Retina (tissue), 1 donor: ENCODE results near the gene FASTKD3.
A peak's percentile ranks its signal among the peaks of the same experiment; 100 is the strongest.
"Not testable (repeated sequence)": the region's sequence is repeated elsewhere in the genome, so short reads cannot be mapped to it uniquely, and the experiment has no call there.

Experiments used
- DNase-seq: peaks from one replicate; pipeline ENCODE4 v3.0.0-alpha.2; 2016

FASTKD3 gene

GRCh38 chr5:7868773-7869473 lies at the start of gene FASTKD3, which contains the start of gene MTRR:
Gene FASTKD3 (minus strand): TSS chr5:7869031. CDS start chr5:7868083, 948 bp downstream.
Gene MTRR (plus strand): TSS chr5:7869148. CDS start chr5:7870795, 1,647 bp downstream.
- DNase-seq: peak; percentile 95

DNA sequence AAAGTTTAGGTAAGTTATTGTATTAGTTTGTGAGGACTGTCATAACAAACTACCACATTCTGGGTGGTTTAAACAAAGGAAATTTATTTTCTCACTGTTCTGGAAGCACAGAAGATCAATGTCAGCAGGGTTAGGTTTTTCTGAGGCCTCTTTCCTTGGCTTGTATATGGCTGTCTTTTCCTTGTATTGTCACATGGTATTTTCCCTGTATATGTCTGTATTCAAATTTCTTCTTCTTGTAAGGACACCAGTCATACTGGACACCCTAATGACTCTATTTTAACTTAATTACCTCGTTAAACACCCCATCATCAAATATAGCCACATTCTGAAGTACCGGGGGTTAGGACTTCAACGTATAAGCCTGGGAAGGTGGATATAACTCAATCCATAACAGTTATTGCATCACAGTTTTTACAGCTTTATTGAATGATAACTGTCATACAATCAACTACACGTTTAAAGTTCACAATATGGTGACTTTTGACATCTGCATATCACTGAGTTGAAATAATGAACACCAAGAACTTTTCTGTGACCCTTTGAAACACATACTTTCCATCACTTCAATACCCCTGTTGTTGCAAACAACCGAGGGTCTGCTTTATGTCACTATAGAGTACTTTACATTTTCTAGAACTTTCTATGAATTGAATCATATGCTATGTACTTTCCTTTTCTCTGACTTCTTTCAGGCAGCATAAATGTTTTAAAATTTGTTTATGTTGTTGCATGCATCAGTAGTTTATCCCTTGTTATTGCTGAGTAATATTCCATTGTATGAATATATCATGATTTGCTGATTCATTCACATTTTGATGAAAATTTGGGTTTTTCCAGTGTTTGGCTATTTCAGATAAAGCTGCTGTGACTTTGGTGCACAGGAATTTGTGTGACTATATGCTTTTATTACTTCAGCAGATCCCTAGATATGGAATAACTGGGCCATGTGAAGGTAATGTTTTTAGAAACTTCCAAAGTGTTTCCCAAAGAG lies 48.6 kb upstream of the FASTKD3 start:
- no peak for DNase-seq

DNA sequence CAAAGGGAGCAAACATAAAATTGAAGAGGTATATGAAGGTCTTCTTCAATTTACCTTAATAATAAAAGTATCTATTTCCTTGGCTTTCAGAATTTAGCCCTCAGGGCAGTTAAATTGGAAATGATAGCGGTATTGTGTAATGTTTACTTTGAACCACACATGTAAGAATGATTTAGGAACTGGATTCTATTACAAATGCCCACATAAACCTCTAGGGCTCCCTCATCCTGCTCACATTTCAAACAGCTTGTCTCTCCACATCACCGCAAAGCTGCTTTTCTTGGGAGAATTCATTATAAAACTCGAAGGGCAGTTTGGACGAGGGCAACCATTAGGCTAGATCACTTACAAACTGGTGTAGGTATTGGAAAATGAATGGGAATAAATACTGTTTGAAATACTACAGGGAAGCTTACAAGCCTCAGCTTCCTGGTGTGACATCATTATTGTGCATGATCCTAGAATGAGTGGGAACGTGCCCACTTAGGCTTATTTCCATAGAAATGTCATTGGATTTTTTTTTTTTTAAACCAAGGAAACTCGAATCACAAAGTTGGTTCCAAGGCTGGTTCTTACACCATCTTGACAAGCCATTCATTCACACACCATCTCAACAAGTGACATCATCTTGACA lies 47.5 kb upstream of the FASTKD3 start:
- DNase-seq: no peak

DNA sequence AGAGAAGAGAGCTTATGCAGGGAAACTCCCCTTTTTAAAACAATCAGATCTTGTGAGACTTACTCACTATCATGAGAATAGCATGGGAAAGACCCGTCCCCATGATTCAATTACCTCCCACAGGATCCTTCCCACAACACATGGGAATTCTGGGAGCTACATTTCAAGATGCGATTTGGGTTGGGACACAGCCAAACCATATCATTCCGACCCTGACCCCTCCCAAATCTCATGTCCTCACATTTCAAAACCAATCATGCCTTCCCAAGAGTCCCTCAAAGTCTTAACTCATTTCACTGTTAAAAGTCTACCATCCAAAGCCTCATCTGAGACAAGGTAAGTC lies 42.6 kb upstream of the FASTKD3 start:
- not testable (repeated sequence) for DNase-seq

GRCh38 chr5:7910738-7911428 lies 42.1 kb upstream of the FASTKD3 start:
- no peak for DNase-seq

GRCh38 chr5:7908317-7908716 lies 39.5 kb upstream of the FASTKD3 start:
- no peak for DNase-seq

GRCh38 chr5:7907612-7908011 lies 38.8 kb upstream of the FASTKD3 start:
- no peak for DNase-seq

GRCh38 chr5:7904170-7904569 lies 35.3 kb upstream of the FASTKD3 start:
- no peak for DNase-seq

- no peak for DNase-seq
Observed at GRCh38 chr5:7902666-7903625, 34.1 kb upstream of the FASTKD3 start.

GRCh38 chr5:7902201-7902600 lies 33.4 kb upstream of the FASTKD3 start:
- DNase-seq: no peak

DNA sequence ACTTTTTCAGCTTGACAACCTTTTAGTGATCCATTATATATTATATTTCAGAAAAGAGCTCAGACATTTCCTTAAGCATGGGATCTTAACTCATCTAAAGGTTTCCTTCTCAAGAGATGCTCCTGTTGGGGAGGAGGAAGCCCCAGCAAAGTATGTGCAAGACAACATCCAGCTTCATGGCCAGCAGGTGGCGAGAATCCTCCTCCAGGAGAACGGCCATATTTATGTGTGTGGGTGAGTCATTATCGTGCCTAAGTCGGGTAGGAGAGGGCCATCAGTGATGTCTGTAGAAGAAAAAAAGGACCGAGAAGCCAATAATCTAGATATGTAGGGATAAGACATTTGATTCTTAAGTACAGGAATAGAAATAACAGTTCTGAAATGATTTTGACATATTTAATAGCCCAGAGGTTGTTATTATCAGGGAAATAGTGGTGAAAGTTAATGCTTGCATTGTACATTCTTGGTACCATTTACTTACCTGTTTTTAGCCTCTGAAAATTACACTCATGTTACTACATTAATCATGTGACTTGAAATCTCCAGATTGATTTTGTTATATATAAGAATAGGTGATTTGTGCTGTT lies 28.3 kb upstream of the FASTKD3 start:
- DNase-seq: no peak

DNA sequence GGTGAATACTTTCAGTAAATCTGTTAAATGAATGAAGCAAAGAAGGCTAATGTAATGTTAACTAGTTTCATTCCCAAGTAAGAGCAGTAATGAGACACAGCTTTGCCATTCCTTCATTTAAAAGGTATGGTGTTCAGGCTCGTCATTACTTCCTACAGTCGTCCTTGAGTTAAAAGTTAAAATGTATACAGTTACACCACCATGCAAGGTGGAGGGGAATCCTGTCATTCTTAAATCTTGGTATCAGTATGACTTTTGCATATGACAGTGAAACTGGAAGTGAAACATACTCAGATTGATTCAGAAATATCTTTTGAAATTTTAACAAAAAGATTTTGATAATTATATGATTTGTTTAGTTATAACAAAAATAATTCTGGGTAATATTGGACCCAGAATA lies 26.0 kb upstream of the FASTKD3 start:
- DNase-seq: no peak

GRCh38 chr5:7894439-7894838 lies 25.6 kb upstream of the FASTKD3 start:
- DNase-seq: no peak

GRCh38 chr5:7888901-7889300 lies 20.1 kb upstream of the FASTKD3 start:
- no peak for DNase-seq

- DNase-seq: peak; percentile 20
Observed at GRCh38 chr5:7886849-7887475, 18.1 kb upstream of the FASTKD3 start.

- DNase-seq: no peak
Observed at GRCh38 chr5:7884491-7885267, 15.8 kb upstream of the FASTKD3 start.

- no peak for DNase-seq
Observed at GRCh38 chr5:7882926-7883325, 14.1 kb upstream of the FASTKD3 start.

- no peak for DNase-seq
Observed at GRCh38 chr5:7881816-7882215, 13.0 kb upstream of the FASTKD3 start.

GRCh38 chr5:7881091-7881490 lies 12.3 kb upstream of the FASTKD3 start:
- no peak for DNase-seq

- no peak for DNase-seq
Observed at GRCh38 chr5:7878381-7878873, 9.6 kb upstream of the FASTKD3 start.
